Measurements from ENCODE around the gene TPM1.

DNA sequence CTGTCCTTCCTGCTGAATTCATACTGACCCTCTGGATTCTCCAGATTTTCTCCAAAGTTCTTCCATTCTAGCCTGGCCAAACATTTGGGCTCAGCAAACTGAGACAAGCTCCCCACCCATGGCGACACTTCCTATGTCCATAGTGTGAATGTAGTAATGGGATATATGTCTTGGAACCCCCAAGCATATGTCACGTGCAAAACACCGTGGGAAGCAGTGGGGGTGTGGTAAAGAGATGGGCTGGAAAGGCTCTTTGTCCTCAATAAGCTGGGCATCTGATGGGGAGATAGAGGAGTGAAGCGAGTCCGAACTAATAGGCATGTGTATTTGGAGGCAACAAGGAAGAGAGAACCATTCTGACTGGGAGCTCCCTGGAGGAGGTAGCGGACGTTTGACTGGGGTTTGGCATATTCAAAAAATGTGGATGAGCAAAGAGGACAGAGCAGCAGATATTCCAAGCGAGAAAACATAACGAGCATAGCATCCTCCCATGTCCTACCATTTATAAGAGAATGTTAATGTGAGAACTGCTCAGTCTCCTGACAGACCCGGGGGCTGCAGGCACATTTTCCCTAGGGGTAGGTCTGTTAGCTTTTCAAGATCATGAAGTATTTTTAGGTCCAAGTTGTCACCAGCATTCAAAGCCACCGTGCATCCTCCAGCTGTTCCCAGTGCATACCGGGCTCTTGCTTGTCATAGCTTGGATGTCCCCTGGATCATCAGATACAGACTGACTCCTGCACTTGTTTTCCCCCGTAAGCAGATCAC is 25.6 kb downstream of the TPM1 start:
- TF ChIP-seq POLR2A (IDR thresholded peaks at IDR 0.05), result no peak
- TF ChIP-seq, protein P1, sequence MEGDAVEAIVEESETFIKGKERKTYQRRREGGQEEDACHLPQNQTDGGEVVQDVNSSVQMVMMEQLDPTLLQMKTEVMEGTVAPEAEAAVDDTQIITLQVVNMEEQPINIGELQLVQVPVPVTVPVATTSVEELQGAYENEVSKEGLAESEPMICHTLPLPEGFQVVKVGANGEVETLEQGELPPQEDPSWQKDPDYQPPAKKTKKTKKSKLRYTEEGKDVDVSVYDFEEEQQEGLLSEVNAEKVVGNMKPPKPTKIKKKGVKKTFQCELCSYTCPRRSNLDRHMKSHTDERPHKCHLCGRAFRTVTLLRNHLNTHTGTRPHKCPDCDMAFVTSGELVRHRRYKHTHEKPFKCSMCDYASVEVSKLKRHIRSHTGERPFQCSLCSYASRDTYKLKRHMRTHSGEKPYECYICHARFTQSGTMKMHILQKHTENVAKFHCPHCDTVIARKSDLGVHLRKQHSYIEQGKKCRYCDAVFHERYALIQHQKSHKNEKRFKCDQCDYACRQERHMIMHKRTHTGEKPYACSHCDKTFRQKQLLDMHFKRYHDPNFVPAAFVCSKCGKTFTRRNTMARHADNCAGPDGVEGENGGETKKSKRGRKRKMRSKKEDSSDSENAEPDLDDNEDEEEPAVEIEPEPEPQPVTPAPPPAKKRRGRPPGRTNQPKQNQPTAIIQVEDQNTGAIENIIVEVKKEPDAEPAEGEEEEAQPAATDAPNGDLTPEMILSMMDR (IDR thresholded peaks at IDR 0.05), result no peak
- no peak for TF ChIP-seq POLR2AphosphoS5 (IDR thresholded peaks at IDR 0.05)
- TF ChIP-seq EP300 (IDR thresholded peaks at IDR 0.05), result no peak

All from suprapubic skin (tissue), 4 donors.